Measurements from ENCODE around the gene CCDC200. TPM values are rescaled to one million over a fixed set of nuclear protein-coding genes. Genes with fewer than 3 reads are reported as not detected.
"Not testable (repeated sequence)": the region's sequence is repeated elsewhere in the genome, so short reads cannot be mapped to it uniquely, and the experiment has no call there.

CCDC200 gene
- total RNA-seq = 0.39 and 0.47 TPM in 2 replicates

- intact Hi-C loops (cut with micrococcal nuclease) = not testable (repeated sequence)
Observed at GRCh38 chr17:43228020-43228782, at the start of gene CCDC200. Gene CCDC200, minus strand, starts transcription at chr17:43228623. Its CDS starts 69 bp downstream, at chr17:43228554.

- intact Hi-C loops (cut with micrococcal nuclease) = not testable (repeated sequence)
Observed at GRCh38 chr17:43272914-43273313, 44.5 kb upstream of the CCDC200 start.

GRCh38 chr17:43272483-43272882 lies 44.1 kb upstream of the CCDC200 start:
- intact Hi-C loops (cut with micrococcal nuclease) = not testable (repeated sequence)

DNA sequence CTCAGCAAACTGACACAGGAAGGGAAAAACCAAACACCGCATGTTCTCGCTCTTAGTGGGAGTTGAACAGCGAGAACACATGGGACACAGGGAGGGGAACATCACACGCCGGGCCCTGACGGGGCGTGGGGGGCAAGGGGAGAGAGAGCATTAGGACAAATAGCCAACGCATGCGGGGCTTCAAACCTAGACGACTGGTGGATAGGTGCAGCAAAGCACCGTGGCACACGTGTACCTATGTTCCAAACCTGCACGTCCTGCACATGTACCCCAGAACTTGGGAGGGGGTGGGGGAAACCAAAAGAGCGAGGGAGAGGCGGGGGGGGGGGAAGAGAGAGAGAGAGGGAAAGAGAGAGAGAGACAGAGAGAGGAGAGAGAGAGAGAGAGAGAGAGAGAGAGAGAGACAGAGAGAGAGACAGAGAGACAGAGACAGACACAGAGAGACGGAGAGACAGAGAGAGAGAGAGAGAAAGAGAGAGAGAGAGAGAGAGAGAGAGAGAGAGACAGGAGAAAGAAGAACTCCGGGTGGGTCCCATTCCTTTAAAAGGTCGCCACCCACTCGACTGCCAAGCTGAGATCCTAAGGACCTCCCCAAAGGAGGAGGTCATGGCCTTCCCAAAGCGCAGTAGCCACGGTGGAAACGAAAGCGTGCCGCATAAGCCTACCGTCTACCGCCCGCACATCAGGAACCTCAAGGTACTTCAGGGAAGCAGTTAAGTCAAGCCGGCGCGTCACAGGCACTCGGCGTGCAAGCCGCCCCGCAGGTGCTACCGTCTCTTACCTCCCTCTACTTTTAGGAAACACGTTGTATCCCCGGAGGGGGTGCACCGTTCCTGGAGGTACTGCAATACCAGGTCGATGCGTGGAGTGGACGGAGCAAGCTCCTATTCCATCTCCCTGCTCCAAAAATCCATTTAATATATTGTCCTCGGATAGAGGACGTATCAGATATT lies 42.4 kb upstream of the CCDC200 start:
- intact Hi-C loops (cut with micrococcal nuclease) = not testable (repeated sequence)

- intact Hi-C loops (cut with micrococcal nuclease) = not testable (repeated sequence)
Observed at GRCh38 chr17:43246456-43246855, 18.0 kb upstream of the CCDC200 start.

GRCh38 chr17:43240596-43241352 lies 12.4 kb upstream of the CCDC200 start:
- intact Hi-C loops (cut with micrococcal nuclease) = not testable (repeated sequence)

GRCh38 chr17:43239597-43239996 lies 11.2 kb upstream of the CCDC200 start:
- intact Hi-C loops (cut with micrococcal nuclease) = not testable (repeated sequence)

- intact Hi-C loops (cut with micrococcal nuclease) = not testable (repeated sequence)
Observed at GRCh38 chr17:43233877-43234276, 5.5 kb upstream of the CCDC200 start, which contains the start of gene RNU2-1. Gene RNU2-1, minus strand, starts transcription at chr17:43233977.

DNA sequence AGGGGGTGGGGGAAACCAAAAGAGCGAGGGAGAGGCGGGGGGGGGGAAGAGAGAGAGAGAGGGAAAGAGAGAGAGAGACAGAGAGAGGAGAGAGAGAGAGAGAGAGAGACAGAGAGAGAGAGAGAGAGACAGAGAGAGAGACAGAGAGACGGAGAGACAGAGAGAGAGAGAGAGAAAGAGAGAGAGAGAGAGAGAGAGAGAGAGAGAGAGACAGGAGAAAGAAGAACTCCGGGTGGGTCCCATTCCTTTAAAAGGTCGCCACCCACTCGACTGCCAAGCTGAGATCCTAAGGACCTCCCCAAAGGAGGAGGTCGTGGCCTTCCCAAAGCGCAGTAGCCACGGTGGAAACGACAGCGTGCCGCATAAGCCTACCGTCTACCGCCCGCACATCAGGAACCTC lies 4.8 kb upstream of the CCDC200 start:
- intact Hi-C loops (cut with micrococcal nuclease) = not testable (repeated sequence)

GRCh38 chr17:43232021-43232699 lies 3.7 kb upstream of the CCDC200 start:
- intact Hi-C loops (cut with micrococcal nuclease) = not testable (repeated sequence)

- intact Hi-C loops (cut with micrococcal nuclease) = not testable (repeated sequence)
Observed at GRCh38 chr17:43231205-43232020, 3.0 kb upstream of the CCDC200 start.

DNA sequence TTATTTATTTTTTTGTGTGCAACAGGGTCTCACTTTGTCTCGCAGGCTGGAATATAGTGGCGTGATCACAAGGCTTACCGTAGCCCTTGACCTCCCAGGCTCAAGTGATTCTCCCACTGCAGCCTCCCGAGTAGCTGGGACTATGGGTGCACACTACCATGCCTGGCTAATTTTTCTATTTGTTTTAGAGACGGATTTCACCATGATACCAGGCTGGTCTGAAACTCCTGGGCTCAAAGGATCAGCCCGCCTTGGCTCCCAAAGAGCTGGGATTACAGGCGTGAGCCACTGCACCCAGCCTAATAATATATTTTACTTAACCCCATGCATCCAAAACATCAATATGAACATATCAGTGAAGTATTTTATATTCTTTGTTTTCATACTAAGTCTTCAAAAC lies 2.0 kb downstream of the CCDC200 start:
- intact Hi-C loops (cut with micrococcal nuclease) = no loop called here

DNA sequence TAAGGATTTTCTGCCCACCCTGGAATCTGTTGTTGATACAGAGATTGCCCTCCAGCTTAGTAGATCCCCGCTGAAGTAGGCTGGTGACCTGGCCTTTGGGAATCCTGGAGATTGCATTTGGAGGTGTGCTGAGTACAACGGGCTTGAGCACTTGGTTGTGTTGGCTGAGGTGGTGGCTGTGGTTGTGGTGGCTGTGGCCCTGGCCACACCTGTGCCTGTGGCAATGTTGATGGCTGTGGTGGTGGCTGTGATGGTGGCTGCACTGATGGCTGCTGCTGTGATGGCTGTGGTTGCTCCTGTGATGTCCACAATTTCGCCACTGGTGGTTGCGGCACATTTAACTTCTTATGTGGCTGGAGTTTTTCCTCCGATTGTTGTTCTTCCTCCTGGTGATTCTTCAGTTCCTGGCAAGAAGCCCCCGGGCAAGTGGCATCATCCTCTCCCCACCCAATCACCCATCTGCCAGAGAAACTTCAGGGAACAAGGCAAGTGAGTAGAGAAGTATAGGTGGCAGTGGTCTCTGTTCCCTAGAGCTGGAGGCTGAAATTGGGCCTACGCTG lies 4.2 kb downstream of the CCDC200 start:
- intact Hi-C loops (cut with micrococcal nuclease) = no loop called here

DNA sequence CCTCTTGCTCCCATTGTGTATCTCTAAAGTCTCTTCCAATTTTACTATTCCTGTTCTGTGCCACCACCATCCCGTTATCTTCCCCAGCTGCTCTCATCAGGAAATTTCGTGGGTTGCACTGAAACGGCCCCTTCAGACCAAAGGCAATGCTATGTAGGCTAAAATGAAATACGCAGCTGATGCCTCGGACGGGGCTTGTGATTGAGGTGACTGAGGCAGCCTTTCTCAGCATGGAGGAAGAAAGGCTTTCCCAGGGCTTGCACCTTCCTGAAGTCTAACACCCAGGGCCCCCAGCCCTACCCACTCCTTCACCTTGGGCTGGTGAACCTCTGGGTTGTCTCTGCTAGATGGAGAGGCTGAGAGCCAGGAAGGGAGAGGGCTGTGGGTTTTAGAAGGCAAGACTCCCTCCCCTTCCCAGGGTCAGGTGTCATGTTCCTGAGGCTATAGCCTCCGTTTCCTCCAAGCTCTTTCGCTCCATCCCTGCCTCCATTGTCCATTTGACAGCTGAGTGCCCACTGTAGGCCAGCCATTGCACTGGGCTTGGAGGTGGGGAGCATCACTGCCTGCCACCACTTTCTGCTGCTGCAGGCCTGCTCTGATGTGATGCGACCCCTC lies 7.8 kb downstream of the CCDC200 start:
- intact Hi-C loops (cut with micrococcal nuclease) = no loop called here

DNA sequence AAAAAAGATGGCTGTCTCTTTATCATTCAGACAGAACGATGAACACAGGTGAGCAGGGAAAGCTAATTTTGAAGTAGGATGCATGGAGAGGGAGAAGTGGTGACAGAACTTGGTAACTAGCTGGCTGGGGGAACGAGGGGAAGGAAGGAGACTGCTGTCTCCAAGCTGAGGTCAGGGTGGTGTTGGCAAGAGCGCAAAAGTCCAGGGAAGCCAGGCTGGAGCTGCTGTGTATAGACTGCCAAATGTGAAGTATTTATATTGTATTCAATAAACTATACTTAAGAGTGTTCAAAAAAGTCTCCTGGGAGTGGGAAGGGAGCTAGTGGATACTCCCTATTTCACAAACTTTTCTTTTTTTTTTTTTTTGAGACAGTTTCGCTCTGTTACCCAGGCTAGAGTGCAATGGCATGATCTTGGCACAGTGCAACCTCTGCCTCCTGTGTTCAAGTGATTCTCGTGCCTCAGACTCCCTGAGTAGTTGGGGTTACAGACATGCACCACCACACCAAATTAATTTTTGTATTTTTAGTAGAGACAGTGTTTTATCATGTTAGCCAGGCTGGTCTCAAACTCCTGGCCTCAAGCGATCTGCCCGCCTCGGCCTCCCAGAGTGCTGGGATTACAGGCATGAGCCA lies 8.6 kb downstream of the CCDC200 start:
- intact Hi-C loops (cut with micrococcal nuclease) = no loop called here

DNA sequence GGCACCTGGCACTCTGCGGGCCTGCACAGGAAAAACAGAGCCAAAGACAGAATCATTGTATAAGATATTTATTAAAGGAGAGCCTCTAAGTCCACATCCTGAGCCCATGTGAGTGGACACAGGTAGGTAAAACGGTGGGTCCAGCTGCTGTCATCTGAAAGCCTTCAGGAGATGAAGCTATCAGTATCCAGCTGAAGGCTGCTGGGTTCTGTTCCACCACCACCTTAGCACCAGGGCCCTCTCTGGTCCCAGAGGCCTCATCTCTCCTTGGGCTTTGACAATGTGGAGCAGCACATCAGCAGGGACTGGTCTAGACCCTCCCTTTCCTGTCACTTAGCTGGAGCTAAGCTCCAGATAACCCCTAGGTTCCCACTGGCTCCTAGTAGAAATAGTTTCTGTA lies 9.4 kb downstream of the CCDC200 start:
- intact Hi-C loops (cut with micrococcal nuclease) = no loop called here

DNA sequence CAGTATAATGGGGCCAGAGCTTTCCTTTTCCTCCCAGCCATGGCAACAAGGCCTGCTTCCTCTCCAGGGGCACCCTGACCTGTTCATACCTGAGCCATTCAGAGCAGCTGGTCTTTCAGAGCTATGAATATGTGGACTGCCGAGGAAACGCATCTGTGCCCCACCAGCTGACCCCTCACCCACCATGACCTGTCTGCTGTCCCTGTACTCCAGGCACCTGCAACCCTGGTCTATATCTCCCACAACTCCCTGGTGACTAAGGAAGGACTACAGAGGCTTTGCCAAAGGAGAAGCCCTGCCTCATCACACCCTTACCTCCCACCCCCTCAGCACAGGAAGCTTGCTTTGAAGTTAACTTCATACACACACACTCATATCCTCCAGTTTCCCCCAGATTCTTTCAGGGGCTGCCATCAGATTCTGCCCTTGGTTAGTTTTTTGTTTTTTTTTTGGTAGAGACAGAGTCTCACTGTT lies 10.8 kb downstream of the CCDC200 start:
- intact Hi-C loops (cut with micrococcal nuclease) = no loop called here

DNA sequence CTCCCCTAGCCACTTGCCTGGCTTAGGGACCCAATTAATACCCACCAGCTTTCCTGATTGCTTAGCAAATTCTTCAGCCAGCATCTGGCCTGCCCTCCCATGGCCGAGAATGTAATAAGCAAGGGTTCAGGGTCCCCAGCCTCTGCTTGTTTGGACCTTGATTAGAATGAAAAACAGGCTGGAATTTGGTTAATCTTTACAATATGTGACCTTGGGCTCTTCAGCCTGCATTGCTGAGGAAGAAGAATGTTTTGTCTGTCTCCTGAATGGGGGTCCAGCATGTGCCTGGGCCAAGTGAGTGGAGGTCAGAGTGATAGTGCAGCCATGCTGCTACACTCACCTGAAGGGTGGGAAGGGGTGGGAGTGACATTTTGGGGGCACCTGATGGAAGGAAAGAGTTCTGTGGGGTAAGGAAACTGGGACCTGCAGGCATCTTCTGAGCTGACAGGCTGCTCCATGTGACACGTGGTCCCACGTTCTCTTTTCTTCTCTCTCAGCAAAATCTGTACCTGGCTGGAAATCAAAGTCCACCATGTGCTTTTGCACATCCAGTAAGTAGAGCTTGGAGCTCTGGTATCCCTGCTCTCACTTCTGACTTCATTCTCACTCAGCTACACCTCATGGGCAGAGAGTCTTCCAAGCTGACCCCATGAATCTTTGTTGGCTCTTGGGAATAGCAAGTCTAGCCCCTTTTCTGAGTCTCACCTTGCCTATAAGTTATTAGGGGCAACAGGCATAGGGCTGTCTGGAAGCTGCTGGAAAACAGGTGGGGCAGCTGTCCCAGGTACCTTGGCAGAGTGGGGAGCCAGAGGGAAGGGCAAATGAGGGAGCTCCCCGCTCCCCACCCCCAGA lies 11.4 kb downstream of the CCDC200 start:
- intact Hi-C loops (cut with micrococcal nuclease) = no loop called here

Measured in T-helper 1 cell treated with Interleukin-12 subunit alpha and Interleukin-12 subunit beta and Interleukin-4 antibody, amounts not matched to agents 30 ng/mL and 1 ng/mL, for 36 hours (primary cell).